ENCODE measurements around the gene ARHGAP45.

Gene ARHGAP45

GRCh38 chr19:1025960-1026782, 40.8 kb upstream of the ARHGAP45 start, which contains the start of gene CNN2:
TSS of gene CNN2 (plus strand) at chr19:1026608. CDS start at chr19:1026662, 54 bp downstream.
- Histone ChIP-seq H3K4me1 (ENCODE audit: control insufficient read depth, insufficient read depth, low read length) (no peaks in the 10 kb centered on the region), H3K9me3 (ENCODE audit: control insufficient read depth, low read length) (no peaks in the 10 kb centered on the region), H3K4me3 (ENCODE audit: insufficient read depth, low read depth, low read length) (peak within 1 kb of the TSS; percentile 89), H3K36me3 (ENCODE audit: control insufficient read depth, insufficient read depth, low read length) (peaks cover 4% of the 10 kb centered on the region), H3K27ac (ENCODE audit: insufficient read depth, low read depth, low read length, poor library complexity, severe bottlenecking) (peak within 1 kb of the TSS; percentile 97), H3K27me3 (ENCODE audit: control insufficient read depth, insufficient read depth, low read length, poor library complexity, severe bottlenecking) (no peaks in the 10 kb centered on the region)
- 1% methylated on average over 63 of the region's 63 CpGs for whole genome bisulfite sequencing, 2 experiments

- 0 to 1% methylated on average over 36 of the region's 36 CpGs for WGBS, 2 experiments
- peak overlapping the region; percentile 97 for H3K27ac ChIP-seq (ENCODE audit: insufficient read depth, low read depth, low read length, poor library complexity, severe bottlenecking)
- H3K4me3 ChIP-seq (ENCODE audit: insufficient read depth, low read depth, low read length): peak overlapping the region; percentile 89
- no peaks in the 10 kb centered on the region for H3K4me1 ChIP-seq (ENCODE audit: control insufficient read depth, insufficient read depth, low read length)
- H3K9me3 ChIP-seq (ENCODE audit: control insufficient read depth, low read length): no peaks in the 10 kb centered on the region
- H3K27me3 ChIP-seq (ENCODE audit: control insufficient read depth, insufficient read depth, low read length, poor library complexity, severe bottlenecking): no peaks in the 10 kb centered on the region
- peaks cover 6% of the 10 kb centered on the region for H3K36me3 ChIP-seq (ENCODE audit: control insufficient read depth, insufficient read depth, low read length)
Observed at GRCh38 chr19:1026783-1027649, 40.0 kb upstream of the ARHGAP45 start.

DNA sequence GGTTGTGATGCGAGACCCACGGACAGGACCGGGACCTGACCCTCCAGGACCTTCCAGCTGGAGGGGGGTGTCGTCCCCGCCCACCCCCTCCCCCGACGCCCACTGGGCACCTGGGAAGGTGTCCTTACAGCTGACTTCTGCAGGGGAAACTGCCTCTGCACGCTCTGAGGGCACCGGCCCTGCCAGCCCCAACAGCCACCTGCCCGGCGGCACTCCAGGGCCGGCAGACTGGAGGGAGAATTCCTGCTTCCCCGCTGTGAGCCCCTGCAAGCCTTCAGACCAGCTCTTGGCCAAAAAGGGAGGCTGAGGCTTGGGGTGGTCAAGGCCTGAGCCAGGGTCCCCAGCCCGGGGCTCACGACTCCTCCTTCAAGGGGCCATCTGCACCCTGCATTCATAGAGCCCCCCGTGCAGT, 39.3 kb upstream of the ARHGAP45 start:
- Histone ChIP-seq H3K4me1 (ENCODE audit: control insufficient read depth, insufficient read depth, low read length) (no peaks in the 10 kb centered on the region), H3K27ac (ENCODE audit: insufficient read depth, low read depth, low read length, poor library complexity, severe bottlenecking) (peak overlapping the region; percentile 64), H3K27me3 (ENCODE audit: control insufficient read depth, insufficient read depth, low read length, poor library complexity, severe bottlenecking) (no peaks in the 10 kb centered on the region), H3K4me3 (ENCODE audit: insufficient read depth, low read depth, low read length) (peak overlapping the region; percentile 89), H3K36me3 (ENCODE audit: control insufficient read depth, insufficient read depth, low read length) (peaks cover 12% of the 10 kb centered on the region), H3K9me3 (ENCODE audit: control insufficient read depth, low read length) (no peaks in the 10 kb centered on the region)
- WGBS, 2 experiments: 2 to 3% methylated on average over 16 of the region's 16 CpGs

GRCh38 chr19:1028062-1028926, 38.7 kb upstream of the ARHGAP45 start:
- peak overlapping the region; percentile 87 for H3K27ac ChIP-seq (ENCODE audit: insufficient read depth, low read depth, low read length, poor library complexity, severe bottlenecking)
- H3K9me3 ChIP-seq (ENCODE audit: control insufficient read depth, low read length): no peaks in the 10 kb centered on the region
- H3K4me1 ChIP-seq (ENCODE audit: control insufficient read depth, insufficient read depth, low read length): no peaks in the 10 kb centered on the region
- H3K36me3 ChIP-seq (ENCODE audit: control insufficient read depth, insufficient read depth, low read length): peaks cover 18% of the 10 kb centered on the region
- H3K27me3 ChIP-seq (ENCODE audit: control insufficient read depth, insufficient read depth, low read length, poor library complexity, severe bottlenecking): no peaks in the 10 kb centered on the region
- 2% methylated on average over 58 of the region's 58 CpGs for WGBS, 2 experiments
- peak overlapping the region; percentile 89 for H3K4me3 ChIP-seq (ENCODE audit: insufficient read depth, low read depth, low read length)

- WGBS, 2 experiments: 91 to 92% methylated on average over 20 of the region's 20 CpGs
- H3K36me3 ChIP-seq (ENCODE audit: control insufficient read depth, insufficient read depth, low read length): peaks cover 24% of the 10 kb centered on the region
- no peak overlapping the region for H3K4me3 ChIP-seq (ENCODE audit: insufficient read depth, low read depth, low read length)
- H3K27me3 ChIP-seq (ENCODE audit: control insufficient read depth, insufficient read depth, low read length, poor library complexity, severe bottlenecking): no peaks in the 10 kb centered on the region
- H3K27ac ChIP-seq (ENCODE audit: insufficient read depth, low read depth, low read length, poor library complexity, severe bottlenecking): no peak overlapping the region
- H3K4me1 ChIP-seq (ENCODE audit: control insufficient read depth, insufficient read depth, low read length): no peaks in the 10 kb centered on the region
- H3K9me3 ChIP-seq (ENCODE audit: control insufficient read depth, low read length): no peaks in the 10 kb centered on the region
Observed at GRCh38 chr19:1032264-1032867, 34.6 kb upstream of the ARHGAP45 start.

DNA sequence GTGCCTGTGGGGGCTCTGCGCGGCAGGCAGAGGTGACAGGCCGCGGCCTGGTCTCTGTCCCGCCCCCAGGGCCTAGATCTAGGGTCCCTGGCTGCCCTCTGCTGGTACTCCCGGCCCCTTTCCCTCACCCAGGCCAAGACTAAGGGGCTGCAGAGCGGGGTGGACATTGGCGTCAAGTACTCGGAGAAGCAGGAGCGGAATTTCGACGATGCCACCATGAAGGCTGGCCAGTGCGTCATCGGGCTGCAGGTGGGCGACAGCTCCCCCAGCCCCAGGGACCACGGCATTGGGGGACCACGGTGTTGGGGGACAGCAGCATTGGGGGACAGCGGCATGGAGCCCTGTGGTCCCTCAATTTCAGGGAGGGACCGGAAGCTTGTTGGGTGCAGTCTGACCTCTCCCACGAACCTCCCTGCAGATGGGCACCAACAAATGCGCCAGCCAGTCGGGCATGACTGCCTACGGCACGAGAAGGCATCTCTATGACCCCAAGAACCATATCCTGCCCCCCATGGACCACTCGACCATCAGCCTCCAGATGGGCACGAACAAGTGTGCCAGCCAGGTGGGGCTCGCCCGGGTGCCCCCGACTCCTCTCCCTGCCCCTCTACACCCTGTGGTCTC, 30.9 kb upstream of the ARHGAP45 start:
- H3K4me3 ChIP-seq (ENCODE audit: insufficient read depth, low read depth, low read length): no peak overlapping the region

GRCh38 chr19:1037621-1038064, 29.3 kb upstream of the ARHGAP45 start:
- peaks cover 17% of the 10 kb centered on the region for H3K36me3 ChIP-seq (ENCODE audit: control insufficient read depth, insufficient read depth, low read length)
- WGBS, 2 experiments: 94 to 95% methylated on average over 22 of the region's 22 CpGs
- H3K4me3 ChIP-seq (ENCODE audit: insufficient read depth, low read depth, low read length): no peak overlapping the region
- H3K4me1 ChIP-seq (ENCODE audit: control insufficient read depth, insufficient read depth, low read length): peaks cover 9% of the 10 kb centered on the region
- H3K9me3 ChIP-seq (ENCODE audit: control insufficient read depth, low read length): no peaks in the 10 kb centered on the region
- H3K27me3 ChIP-seq (ENCODE audit: control insufficient read depth, insufficient read depth, low read length, poor library complexity, severe bottlenecking): no peaks in the 10 kb centered on the region
- no peak overlapping the region for H3K27ac ChIP-seq (ENCODE audit: insufficient read depth, low read depth, low read length, poor library complexity, severe bottlenecking)

More for the DNA sequence above, 30.9 kb upstream of the ARHGAP45 start:
- H3K27me3 ChIP-seq (ENCODE audit: control insufficient read depth, insufficient read depth, low read length, poor library complexity, severe bottlenecking): no peaks in the 10 kb centered on the region
- H3K36me3 ChIP-seq (ENCODE audit: control insufficient read depth, insufficient read depth, low read length): peaks cover 25% of the 10 kb centered on the region
- H3K9me3 ChIP-seq (ENCODE audit: control insufficient read depth, low read length): no peaks in the 10 kb centered on the region
- 88% methylated on average over 29 of the region's 29 CpGs for WGBS, 2 experiments
- no peak overlapping the region for H3K27ac ChIP-seq (ENCODE audit: insufficient read depth, low read depth, low read length, poor library complexity, severe bottlenecking)
- H3K4me1 ChIP-seq (ENCODE audit: control insufficient read depth, insufficient read depth, low read length): peaks cover 9% of the 10 kb centered on the region

GRCh38 chr19:1038978-1039645, 27.9 kb upstream of the ARHGAP45 start:
- Histone ChIP-seq H3K27ac (ENCODE audit: insufficient read depth, low read depth, low read length, poor library complexity, severe bottlenecking) (no peak overlapping the region), H3K9me3 (ENCODE audit: control insufficient read depth, low read length) (no peaks in the 10 kb centered on the region), H3K27me3 (ENCODE audit: control insufficient read depth, insufficient read depth, low read length, poor library complexity, severe bottlenecking) (no peaks in the 10 kb centered on the region), H3K4me3 (ENCODE audit: insufficient read depth, low read depth, low read length) (peak overlapping the region; percentile 74), H3K4me1 (ENCODE audit: control insufficient read depth, insufficient read depth, low read length) (peaks cover 9% of the 10 kb centered on the region), H3K36me3 (ENCODE audit: control insufficient read depth, insufficient read depth, low read length) (peaks cover 11% of the 10 kb centered on the region)
- 58 to 59% methylated on average over 22 of the region's 22 CpGs for WGBS, 2 experiments

Measured in ectodermal cell (in vitro differentiated cells).